K562 (cell line): ENCODE measurements around the gene SVBP. TPM values are rescaled to one million over a fixed set of nuclear protein-coding genes. Genes with fewer than 3 reads are reported as not detected.
A peak's percentile ranks its signal among the peaks of the same experiment; 100 is the strongest.

Experiments used
- ARID3B ChIP-seq: fragments of 250-450 bp; sonication (Bioruptor Pico); IDR thresholded peaks from 2 replicates; pipeline ENCODE4 v1.4.0; 2020; ENCODE audit warnings: borderline replicate concordance
- FOXP1 ChIP-seq: sonication (generic); formaldehyde crosslinking; IDR thresholded peaks from 2 replicates; pipeline ENCODE4 v1.8.0; 2022; ENCODE audit warnings: mild to moderate bottlenecking, missing genetic modification reagents
- HDAC2 ChIP-seq: fragments of 450-650 bp; IDR thresholded peaks from 2 replicates; pipeline ENCODE4 v1.6.1; 2016; ENCODE audit warnings: mild to moderate bottlenecking
- MBD2 ChIP-seq: sonication (generic); IDR thresholded peaks from 2 replicates; pipeline ENCODE4 v1.6.1; 2016; ENCODE audit warnings: low read depth, borderline replicate concordance
- POU5F1 ChIP-seq: fragments of 150-350 bp; IDR thresholded peaks from 2 replicates; pipeline ENCODE4 v1.6.1; 2014; ENCODE audit warnings: borderline replicate concordance, low read length, low read depth, mild to moderate bottlenecking; ENCODE audit not compliant: partially characterized antibody
- PRDM10 ChIP-seq: fragments of 450-650 bp; IDR thresholded peaks from 2 replicates; pipeline ENCODE4 v1.6.1; 2018; ENCODE audit not compliant: partially characterized antibody
- SREBF2 ChIP-seq: sonication (generic); formaldehyde crosslinking; IDR thresholded peaks from 2 replicates; pipeline ENCODE4 v1.4.0; 2020; ENCODE audit warnings: mild to moderate bottlenecking, missing genetic modification reagents
- ZNF124 ChIP-seq: sonication (generic); formaldehyde crosslinking; IDR thresholded peaks from 2 replicates; pipeline ENCODE4 v1.8.1; 2022; ENCODE audit warnings: missing genetic modification reagents
- ZNF224 ChIP-seq: sonication (generic); formaldehyde crosslinking; IDR thresholded peaks from 2 replicates; pipeline ENCODE4 v1.8.0; 2022; ENCODE audit warnings: mild to moderate bottlenecking, missing genetic modification reagents
- ZNF23 ChIP-seq: fragments of 250-450 bp; sonication (Bioruptor Pico); IDR thresholded peaks from 2 replicates; pipeline ENCODE4 v1.4.0; 2020; ENCODE audit warnings: mild to moderate bottlenecking
- ZNF384 ChIP-seq: IDR thresholded peaks from 2 replicates; pipeline ENCODE4 v1.6.1; 2012; ENCODE audit warnings: low read depth, low read length, improper control_type of control experiment
- ZNF41 ChIP-seq: fragments of 250-450 bp; sonication (Bioruptor Pico); conservative IDR thresholded peaks from 2 replicates; pipeline ENCODE4 v1.4.0; 2020; ENCODE audit warnings: mild to moderate bottlenecking
- ZNF444 ChIP-seq: fragments of 250-450 bp; sonication (Bioruptor Pico); IDR thresholded peaks from 2 replicates; pipeline ENCODE4 v1.4.0; 2020; ENCODE audit warnings: mild to moderate bottlenecking, moderate library complexity
- ZNF589 ChIP-seq: fragments of 200-800 bp; sonication (Bioruptor generic); IDR thresholded peaks from 2 replicates; pipeline ENCODE4 v1.6.1; 2016; ENCODE audit warnings: low read depth, missing genetic modification characterization, missing compliant biosample characterization
- ZNF785 ChIP-seq: fragments of 250-450 bp; sonication (Bioruptor Pico); IDR thresholded peaks from 2 replicates; pipeline ENCODE4 v1.4.0; 2020; ENCODE audit warnings: mild to moderate bottlenecking
- polyA plus RNA-seq, 8 experiments: library from polyadenylated mRNA; depleted of rRNA in 4 of 8; stranded (reverse) in 5 of 8; unstranded in 3 of 8; fragments of >200 nt; fragmentation: Nextera tagmentation in 2 of 8; fragmentation: Illumina TruSeq in 1 of 8; extraction: Ambion mirVana in 2 of 8; extraction: Trizol in 1 of 8; gene quantifications; 2 replicates each; pipeline versions ENCODE4 v1.2.1 to v1.2.3, GENCODE V29; 2011 to 2014; ENCODE audit warnings: inconsistent platforms in 1 of 8, missing spikeins in 1 of 8
- total RNA-seq, 7 experiments: library from RNA; depleted of rRNA in 6 of 7; stranded (reverse); fragments of >200 nt in 6 of 7; fragmentation: Illumina TruSeq in 2 of 7; extraction: Trizol in 2 of 7; gene quantifications; 2 replicates each; pipeline versions ENCODE4 v1.2.1 to v1.2.3, GENCODE V29; 2011 to 2021; ENCODE audit warnings: low replicate concordance in 1 of 7
- TF ChIP-seq, protein P1 (sequence below): fragments of 250-450 bp; sonication (Bioruptor Pico); IDR thresholded peaks from 2 replicates; pipeline ENCODE4 v1.8.0; 2022; ENCODE audit warnings: inconsistent platforms, mild to moderate bottlenecking, moderate library complexity, borderline replicate concordance
- TF ChIP-seq, protein P2 (sequence below), 3 experiments: fragments of 200-800 bp in 1 of 3; sonication (Bioruptor generic) in 1 of 3; sonication (generic) in 1 of 3; formaldehyde crosslinking in 1 of 3; IDR thresholded peaks; 2 replicates each; pipeline versions ENCODE4 v1.6.1 to v1.8.0; 2016 to 2022; ENCODE audit warnings: mild to moderate bottlenecking in 2 of 3, missing compliant biosample characterization in 2 of 3, missing genetic modification characterization in 2 of 3, missing genetic modification reagents in 1 of 3

The SVBP gene
- total and polyA plus RNA-seq, 9 of the 15 experiments (the other 6 are each of a cell fraction or from before 2014, with no cell fraction given) = 31.7 to 49.7 (median 40.0) TPM

- TF ChIP-seq, protein P1, sequence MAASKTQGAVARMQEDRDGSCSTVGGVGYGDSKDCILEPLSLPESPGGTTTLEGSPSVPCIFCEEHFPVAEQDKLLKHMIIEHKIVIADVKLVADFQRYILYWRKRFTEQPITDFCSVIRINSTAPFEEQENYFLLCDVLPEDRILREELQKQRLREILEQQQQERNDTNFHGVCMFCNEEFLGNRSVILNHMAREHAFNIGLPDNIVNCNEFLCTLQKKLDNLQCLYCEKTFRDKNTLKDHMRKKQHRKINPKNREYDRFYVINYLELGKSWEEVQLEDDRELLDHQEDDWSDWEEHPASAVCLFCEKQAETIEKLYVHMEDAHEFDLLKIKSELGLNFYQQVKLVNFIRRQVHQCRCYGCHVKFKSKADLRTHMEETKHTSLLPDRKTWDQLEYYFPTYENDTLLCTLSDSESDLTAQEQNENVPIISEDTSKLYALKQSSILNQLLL (CRISPR knock-in tag) = no peak
- TF ChIP-seq ZNF589 (CRISPR knock-in tag) (no peak), PRDM10 (no peak), ZNF224 (CRISPR knock-in tag) (peak; percentile 62; the same call in 1 of the 2 replicates), HDAC2 (no peak; the same call in 1 of the 2 replicates), FOXP1 (no peak; the same call in 1 of the 2 replicates), MBD2 (no peak), ARID3B (0 out of 2 replicates have a peak, but pooled peaks have one; percentile 71), ZNF785 (CRISPR knock-in tag) (no peak), ZNF41 (CRISPR knock-in tag) (no peak), POU5F1 (no peak), ZNF23 (CRISPR knock-in tag) (no peak), ZNF444 (CRISPR knock-in tag) (no peak), SREBF2 (CRISPR knock-in tag) (no peak), ZNF124 (no peak), ZNF384 (no peak)
- TF ChIP-seq, protein P2, sequence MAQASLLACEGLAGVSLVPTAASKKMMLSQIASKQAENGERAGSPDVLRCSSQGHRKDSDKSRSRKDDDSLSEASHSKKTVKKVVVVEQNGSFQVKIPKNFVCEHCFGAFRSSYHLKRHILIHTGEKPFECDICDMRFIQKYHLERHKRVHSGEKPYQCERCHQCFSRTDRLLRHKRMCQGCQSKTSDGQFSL (CRISPR knock-in tag; IDR thresholded peaks at IDR 0.05) = peak; percentile 96
- TF ChIP-seq, protein P2 (tag; IDR thresholded peaks at IDR 0.05) = peak in 1 of 2 experiments; percentile 75; a peak in 2 of 4 replicates
These were observed 51.1 kb downstream of the SVBP start (continued) for GRCh38 chr1:42765832-42766740.
